Measurements from ENCODE around the gene PDXK. TPM values are rescaled to one million over a fixed set of nuclear protein-coding genes. Genes with fewer than 3 reads are reported as not detected.

PDXK gene
- total and polyA plus RNA-seq, 9 of the 15 experiments (the other 6 are each of a cell fraction or from before 2014, with no cell fraction given): 5.6 to 162 (median 76.5) TPM

GRCh38 chr21:43739621-43740435, 20.9 kb downstream of the PDXK start:
- TF ChIP-seq ZNF175 (CRISPR knock-in tag; IDR thresholded peaks at IDR 0.05; ENCODE audit: low read depth) (no peak), RBM22 (IDR thresholded peaks at IDR 0.05; ENCODE audit: low read depth, low read length, poor library complexity, severe bottlenecking) (peak; percentile 31), SRSF1 (IDR thresholded peaks at IDR 0.05; ENCODE audit: low read depth, low read length) (no peak), SMAD3 (CRISPR knock-in tag; conservative IDR thresholded peaks at IDR 0.05) (no peak), CTBP1 (IDR thresholded peaks at IDR 0.05; ENCODE audit: borderline replicate concordance) (no peak), ZC3H4 (CRISPR knock-in tag; IDR thresholded peaks at IDR 0.05; ENCODE audit: borderline replicate concordance) (0 out of 2 replicates have a peak, but pooled peaks have one; percentile 20), ZNF398 (CRISPR knock-in tag; IDR thresholded peaks at IDR 0.05) (no peak), CHD2 (IDR thresholded peaks at IDR 0.05; ENCODE audit: low read depth, low read length) (no peak), POLR2G (IDR thresholded peaks at IDR 0.05; ENCODE audit: low read depth, low read length) (peak; percentile 61), CSDE1 (IDR thresholded peaks at IDR 0.05) (no peak), ZNF395 (CRISPR knock-in tag; IDR thresholded peaks at IDR 0.05) (no peak), SAP30 (IDR thresholded peaks at IDR 0.05; ENCODE audit: borderline replicate concordance, insufficient read depth, low read depth, low read length, poor library complexity, severe bottlenecking) (no peak)
- Histone ChIP-seq H3K4me2 (ENCODE audit: insufficient read depth, low read length) (no peak overlapping the region), H3K36me3 (ENCODE audit: control insufficient read depth, insufficient read depth, low read length) (peaks cover 78% of the 10 kb centered on the region; the same call in 2 of the 3 replicates), H3K4me3 (no peak overlapping the region), H3K27ac (ENCODE audit: extremely low read depth, low read depth, low read length) (no peak overlapping the region), H2AFZ (ENCODE audit: low read depth, low read length) (no peak overlapping the region), H3K9me3 (replicated peaks; ENCODE audit: control insufficient read depth, insufficient read depth, low read depth, low read length) (no peaks in the 10 kb centered on the region), H4K20me1 (replicated peaks; ENCODE audit: control insufficient read depth, insufficient read depth, low read length) (peaks cover 19% of the 10 kb centered on the region), H3K79me2 (ENCODE audit: control insufficient read depth, insufficient read depth, low read length) (peaks cover 44% of the 10 kb centered on the region), H3K9me1 (ENCODE audit: control insufficient read depth, insufficient read depth, low read length) (peaks cover 11% of the 10 kb centered on the region), H3K4me1 (replicated peaks in 1 of 2; ENCODE audit: control insufficient read depth in 2 of 2, insufficient read depth in 2 of 2, low read length in 2 of 2) (peaks cover 19 to 70% of the 10 kb centered on the region in 2 experiments), H3K27me3 (ENCODE audit: control insufficient read depth in 2 of 2, insufficient read depth in 2 of 2, low read length in 2 of 2) (no peaks in the 10 kb centered on the region), H3K9ac (ENCODE audit: insufficient read depth in 1 of 2, low read depth in 2 of 2, low read length in 2 of 2) (peak overlapping the region in 1 of 2 experiments; percentile 3; a peak in 1 of 4 replicates)
- ATAC-seq: no peak
- DNase-seq (ENCODE audit: extremely low read depth in 1 of 4, low spot score in 3 of 4): peak in 2 of 4 experiments; percentile 43 to 54
- intact Hi-C loops (cut with micrococcal nuclease) (no loop called here), in situ Hi-C loops (cut with MboI) (no loop called here)
- ChIA-PET CTCF (ENCODE audit: low intra/inter-chr PET ratio) (no interaction called here), POLR2A (interaction anchor here (1.2 to 1.6 kb wide), 2 partner anchors 9 to 18 kb away, joined by 3 to 7 read pairs; no protein-coding TSS in a partner anchor)
- WGBS (ENCODE audit: insufficient coverage, low coverage, missing lambda C conversion rate): 96% methylated on average over 25 of the region's 25 CpGs
- BruUV-seq (replicated peaks): no TSS peak
- FAIRE-seq: peak; percentile 84

All from K562 (cell line).